A549 (cell line): ENCODE measurements around the gene CCSER1. TPM values are rescaled to one million over a fixed set of nuclear protein-coding genes. Genes with fewer than 3 reads are reported as not detected.

Experiments
- ATAC-seq, 2 experiments: fragments of 200-7000 bp in 1 of 2; fragments of >200 bp in 1 of 2; cut with Nextera tagmentation in 1 of 2; cut with Tn5 transposase in 1 of 2; 3 replicates each; pipeline versions ENCODE4 v1.8.0 to v1.9.1; 2018 to 2020; ENCODE audit warnings: mild to moderate bottlenecking in 1 of 2, moderate library complexity in 1 of 2
- CTCF ChIA-PET: fragments of 300-600 bp; sonication (Branson Sonifier 250); formaldehyde crosslinking; extraction: SDS; loops from one replicate; lab custom pipeline; 2021; ENCODE audit warnings: antibody characterized with exemption, inconsistent platforms; lab: Yijun Ruan, JAX
- POLR2A ChIA-PET: fragments of 350-600 bp; formaldehyde crosslinking; extraction: SDS; loops from one replicate; lab custom pipeline; 2021; ENCODE audit warnings: antibody characterized with exemption, inconsistent platforms; lab: Yijun Ruan, JAX
- DNase-seq, 2 experiments: peaks; one replicate each; pipeline versions ENCODE4 v3.0.0 to v3.0.0-alpha.2; 2011 to 2016; ENCODE audit warnings: low read depth in 1 of 2, low spot score in 1 of 2
- FAIRE-seq: peaks from 2 replicates; lab custom pipeline; 2011; peaks lifted over from hg19 to GRCh38; lab: Jason Lieb, UNC
- H3K27ac ChIP-seq, 2 experiments: fragments of >200 bp; sonication (Bioruptor Twin); formaldehyde crosslinking; 3 replicates each; pipeline ENCODE4 v1.5.1; 2016 to 2017
- H3K4me1 ChIP-seq: fragments of >200 bp; sonication (Bioruptor Twin); formaldehyde crosslinking; 3 replicates; pipeline ENCODE4 v1.6.1; 2016
- H3K4me2 ChIP-seq: fragments of >200 bp; sonication (Bioruptor Twin); formaldehyde crosslinking; 3 replicates; pipeline ENCODE4 v1.6.1; 2016
- H3K4me3 ChIP-seq: fragments of >200 bp; sonication (Bioruptor Twin); formaldehyde crosslinking; 3 replicates; pipeline ENCODE4 v1.5.1; 2016
- H3K9me3 ChIP-seq: fragments of >200 bp; sonication (Bioruptor Twin); formaldehyde crosslinking; 3 replicates; pipeline ENCODE4 v1.6.1; 2016
- BHLHE40 ChIP-seq: IDR thresholded peaks from 2 replicates; pipeline ENCODE4 v1.6.1; 2012; ENCODE audit warnings: low read depth, low read length, inconsistent platforms
- CEBPB ChIP-seq, 2 experiments: fragments of >200 bp in 1 of 2; sonication (Bioruptor Twin) in 1 of 2; formaldehyde crosslinking in 1 of 2; IDR thresholded peaks; 2 replicates each; pipeline ENCODE4 v1.6.1; 2012 to 2016
- CHD2 ChIP-seq: fragments of 150-350 bp; IDR thresholded peaks from 2 replicates; pipeline ENCODE4 v1.6.1; 2014; ENCODE audit warnings: low read length; ENCODE audit not compliant: partially characterized antibody
- ESRRA ChIP-seq: fragments of 150-350 bp; IDR thresholded peaks from 2 replicates; pipeline ENCODE4 v1.6.1; 2014; ENCODE audit warnings: mild to moderate bottlenecking, low read length, borderline replicate concordance
- HOXA7 ChIP-seq: fragments of 250-450 bp; sonication (Bioruptor Pico); IDR thresholded peaks from 2 replicates; pipeline ENCODE4 v1.5.0; 2020; ENCODE audit warnings: mild to moderate bottlenecking, moderate library complexity
- JUN ChIP-seq, 2 experiments: fragments of >200 bp; sonication (Bioruptor Twin); formaldehyde crosslinking; IDR thresholded peaks; 2 replicates in 1 of 2; 3 replicates in 1 of 2; pipeline ENCODE4 v1.6.1; 2016 to 2017
- KDM1A ChIP-seq: fragments of 200-600 bp; sonication (generic); IDR thresholded peaks from 2 replicates; pipeline ENCODE4 v1.6.1; 2016; ENCODE audit warnings: low read depth, mild to moderate bottlenecking
- MAZ ChIP-seq: fragments of 150-350 bp; IDR thresholded peaks from 2 replicates; pipeline ENCODE4 v1.6.1; 2014; ENCODE audit warnings: antibody characterized with exemption, low read depth, low read length, borderline replicate concordance
- MYC ChIP-seq: IDR thresholded peaks from 2 replicates; pipeline ENCODE4 v1.6.1; 2012; ENCODE audit warnings: mild to moderate bottlenecking, inconsistent platforms, low read length, improper control_type of control experiment, borderline replicate concordance
- NPAS2 ChIP-seq: fragments of 250-450 bp; sonication (Bioruptor Pico); IDR thresholded peaks from 2 replicates; pipeline ENCODE4 v1.8.0; 2022; ENCODE audit warnings: mild to moderate bottlenecking, moderate library complexity, borderline replicate concordance
- PHF8 ChIP-seq: fragments of 200-600 bp; sonication (generic); IDR thresholded peaks from 2 replicates; pipeline ENCODE4 v1.6.1; 2016; ENCODE audit warnings: low read depth, mild to moderate bottlenecking, antibody characterized with exemption, moderate library complexity, borderline replicate concordance
- RARB ChIP-seq: fragments of 250-450 bp; sonication (Bioruptor Pico); IDR thresholded peaks from 2 replicates; pipeline ENCODE4 v1.8.0; 2021; ENCODE audit warnings: mild to moderate bottlenecking, moderate library complexity
- RFX5 ChIP-seq: fragments of 450-650 bp; IDR thresholded peaks from 2 replicates; pipeline ENCODE4 v1.7.1; 2014; ENCODE audit warnings: antibody characterized with exemption, mild to moderate bottlenecking, moderate library complexity
- SREBF2 ChIP-seq: fragments of 450-650 bp; IDR thresholded peaks from 2 replicates; pipeline ENCODE4 v1.6.1; 2014; ENCODE audit warnings: mild to moderate bottlenecking, moderate library complexity
- TP53 ChIP-seq: fragments of 250-450 bp; sonication (Bioruptor Pico); IDR thresholded peaks from 2 replicates; pipeline ENCODE4 v1.5.0; 2021; ENCODE audit warnings: mild to moderate bottlenecking, moderate library complexity
- ZSCAN20 ChIP-seq: fragments of 250-450 bp; sonication (Bioruptor Pico); IDR thresholded peaks from 2 replicates; pipeline ENCODE4 v1.8.0; 2022; ENCODE audit warnings: mild to moderate bottlenecking, moderate library complexity
- WGBS: methylation state at CpG from one replicate; pipeline ENCODE4 v1.1.6; 2017; ENCODE audit errors: missing lambda C conversion rate; 5-methylcytosine and 5-hydroxymethylcytosine counted together
- polyA plus RNA-seq, 4 experiments: library from polyadenylated mRNA; depleted of rRNA in 3 of 4; stranded (reverse); fragments of >200 nt; fragmentation: RNase III in 1 of 4; extraction: RNeasy Plus Mini Kit Qiagen cat#74134 plus additional on column Dnase treatment in 1 of 4; gene quantifications; 2 replicates in 3 of 4; 3 replicates in 1 of 4; pipeline ENCODE4 v1.2.3, GENCODE V29; 2011 to 2017
- TF ChIP-seq, protein P1 (sequence below): fragments of >200 bp; sonication (Bioruptor Twin); formaldehyde crosslinking; IDR thresholded peaks from 2 replicates; pipeline ENCODE4 v1.6.1; 2016
- TF ChIP-seq, protein P2 (sequence below): fragments of 200-600 bp; sonication (generic); IDR thresholded peaks from 2 replicates; pipeline ENCODE4 v1.6.1; 2016; ENCODE audit warnings: antibody characterized with exemption, mild to moderate bottlenecking, moderate library complexity
- TF ChIP-seq, protein P3 (sequence below): IDR thresholded peaks from 2 replicates; pipeline ENCODE4 v1.6.1; 2012
- TF ChIP-seq, protein P4 (sequence below): fragments of 250-450 bp; sonication (Bioruptor Pico); IDR thresholded peaks from 2 replicates; pipeline ENCODE4 v1.5.0; 2020; ENCODE audit warnings: low read depth, mild to moderate bottlenecking, moderate library complexity

CCSER1 gene
- polyA plus RNA-seq, 2 of the 4 experiments (the other 2 are of a cell fraction), result 0.06 TPM; not detected in 1

- H3K27ac ChIP-seq, result no peak overlapping the region
- TF ChIP-seq MAZ, result no peak
- TF ChIP-seq CHD2, result no peak
- TF ChIP-seq, protein P1, sequence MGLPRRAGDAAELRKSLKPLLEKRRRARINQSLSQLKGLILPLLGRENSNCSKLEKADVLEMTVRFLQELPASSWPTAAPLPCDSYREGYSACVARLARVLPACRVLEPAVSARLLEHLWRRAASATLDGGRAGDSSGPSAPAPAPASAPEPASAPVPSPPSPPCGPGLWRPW, result no peak
- TF ChIP-seq, protein P2, sequence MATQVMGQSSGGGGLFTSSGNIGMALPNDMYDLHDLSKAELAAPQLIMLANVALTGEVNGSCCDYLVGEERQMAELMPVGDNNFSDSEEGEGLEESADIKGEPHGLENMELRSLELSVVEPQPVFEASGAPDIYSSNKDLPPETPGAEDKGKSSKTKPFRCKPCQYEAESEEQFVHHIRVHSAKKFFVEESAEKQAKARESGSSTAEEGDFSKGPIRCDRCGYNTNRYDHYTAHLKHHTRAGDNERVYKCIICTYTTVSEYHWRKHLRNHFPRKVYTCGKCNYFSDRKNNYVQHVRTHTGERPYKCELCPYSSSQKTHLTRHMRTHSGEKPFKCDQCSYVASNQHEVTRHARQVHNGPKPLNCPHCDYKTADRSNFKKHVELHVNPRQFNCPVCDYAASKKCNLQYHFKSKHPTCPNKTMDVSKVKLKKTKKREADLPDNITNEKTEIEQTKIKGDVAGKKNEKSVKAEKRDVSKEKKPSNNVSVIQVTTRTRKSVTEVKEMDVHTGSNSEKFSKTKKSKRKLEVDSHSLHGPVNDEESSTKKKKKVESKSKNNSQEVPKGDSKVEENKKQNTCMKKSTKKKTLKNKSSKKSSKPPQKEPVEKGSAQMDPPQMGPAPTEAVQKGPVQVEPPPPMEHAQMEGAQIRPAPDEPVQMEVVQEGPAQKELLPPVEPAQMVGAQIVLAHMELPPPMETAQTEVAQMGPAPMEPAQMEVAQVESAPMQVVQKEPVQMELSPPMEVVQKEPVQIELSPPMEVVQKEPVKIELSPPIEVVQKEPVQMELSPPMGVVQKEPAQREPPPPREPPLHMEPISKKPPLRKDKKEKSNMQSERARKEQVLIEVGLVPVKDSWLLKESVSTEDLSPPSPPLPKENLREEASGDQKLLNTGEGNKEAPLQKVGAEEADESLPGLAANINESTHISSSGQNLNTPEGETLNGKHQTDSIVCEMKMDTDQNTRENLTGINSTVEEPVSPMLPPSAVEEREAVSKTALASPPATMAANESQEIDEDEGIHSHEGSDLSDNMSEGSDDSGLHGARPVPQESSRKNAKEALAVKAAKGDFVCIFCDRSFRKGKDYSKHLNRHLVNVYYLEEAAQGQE, result peak; percentile 63
- TF ChIP-seq, protein P3, sequence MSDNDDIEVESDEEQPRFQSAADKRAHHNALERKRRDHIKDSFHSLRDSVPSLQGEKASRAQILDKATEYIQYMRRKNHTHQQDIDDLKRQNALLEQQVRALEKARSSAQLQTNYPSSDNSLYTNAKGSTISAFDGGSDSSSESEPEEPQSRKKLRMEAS, result no peak
- TF ChIP-seq, all 56 proteins: peak for 1
- CTCF ChIA-PET, result no interaction called here
- Histone ChIP-seq H3K4me3 (no peak overlapping the region), H3K4me2 (no peak overlapping the region), H3K9me3 (no peaks in the 10 kb centered on the region), H3K4me1 (no peaks in the 10 kb centered on the region)
- FAIRE-seq, result no peak
- 21% methylated on average over 4 of the region's 4 CpGs for WGBS
- no peak for ATAC-seq
- no peak for DNase-seq
- POLR2A ChIA-PET, result no interaction called here
Measured at GRCh38 chr4:90137555-90137954, 10.4 kb downstream of the CCSER1 start.

DNA sequence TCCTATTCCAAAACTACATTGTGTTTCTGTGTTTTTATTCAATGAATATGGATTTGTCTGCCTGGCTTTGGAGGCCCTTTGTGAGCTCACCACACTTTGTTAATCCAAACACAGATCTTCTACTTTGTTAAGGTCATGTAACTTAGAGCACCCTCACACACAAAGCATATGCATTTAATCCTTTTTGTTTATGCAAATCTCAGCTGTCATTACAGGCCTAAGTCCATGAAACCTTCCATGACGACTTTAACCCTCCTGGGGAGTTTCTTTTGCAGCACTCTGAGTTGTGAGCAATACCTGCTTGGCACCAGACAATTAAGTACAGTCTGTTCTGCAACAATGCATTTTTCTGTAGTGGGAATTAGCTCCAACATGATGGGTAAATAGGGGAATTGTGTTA, 14.9 kb downstream of the CCSER1 start:
- CTCF ChIA-PET, result no interaction called here
- POLR2A ChIA-PET, result no interaction called here
- TF ChIP-seq ZSCAN20 (no peak), RARB (no peak), MYC (no peak), MAZ (no peak), PHF8 (no peak), KDM1A (no peak), BHLHE40 (no peak), CEBPB (IDR thresholded peaks at IDR 0.05) (no peak), ESRRA (no peak), RFX5 (no peak), TP53 (CRISPR knock-in tag) (no peak), HOXA7 (no peak), JUN (IDR thresholded peaks at IDR 0.05) (no peak), SREBF2 (no peak), NPAS2 (CRISPR knock-in tag) (no peak)
- TF ChIP-seq, protein P1, result no peak
- TF ChIP-seq, protein P4, sequence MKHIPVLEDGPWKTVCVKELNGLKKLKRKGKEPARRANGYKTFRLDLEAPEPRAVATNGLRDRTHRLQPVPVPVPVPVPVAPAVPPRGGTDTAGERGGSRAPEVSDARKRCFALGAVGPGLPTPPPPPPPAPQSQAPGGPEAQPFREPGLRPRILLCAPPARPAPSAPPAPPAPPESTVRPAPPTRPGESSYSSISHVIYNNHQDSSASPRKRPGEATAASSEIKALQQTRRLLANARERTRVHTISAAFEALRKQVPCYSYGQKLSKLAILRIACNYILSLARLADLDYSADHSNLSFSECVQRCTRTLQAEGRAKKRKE, result no peak
- TF ChIP-seq, protein P2, result no peak
- FAIRE-seq (no peak), DNase-seq (no peak), ATAC-seq (no peak)
- no peak overlapping the region for H3K27ac ChIP-seq
- no peak overlapping the region for H3K4me3 ChIP-seq
- WGBS, result 0% methylated on average over 1 of the region's 1 CpG
- no peaks in the 10 kb centered on the region for H3K4me1 ChIP-seq
- H3K4me2 ChIP-seq, result no peak overlapping the region
- H3K9me3 ChIP-seq, result no peaks in the 10 kb centered on the region
